Kidney (tissue), 14 donors: ENCODE results near the gene GALNT9. TPM values are rescaled to one million over a fixed set of nuclear protein-coding genes. Genes with fewer than 3 reads are reported as not detected.

Experiments
- DNase-seq, 5 donors: peaks; one replicate each; pipeline ENCODE4 v3.0.0-alpha.2; 2013 to 2020
- FAIRE-seq: peaks from 2 replicates; lab custom pipeline; 2012; peaks lifted over from hg19 to GRCh38; lab: Jason Lieb, UNC
- H3K27ac ChIP-seq, 2 donors: one replicate each; pipeline ENCODE4 v1.7.0; 2013; ENCODE audit warnings: low read depth in 2 of 2, low read length in 2 of 2, inconsistent platforms in 1 of 2
- H3K27me3 ChIP-seq: one replicate; pipeline ENCODE4 v1.7.1; 2013; ENCODE audit warnings: low read length, inconsistent platforms; ENCODE audit not compliant: control insufficient read depth, insufficient read depth
- H3K36me3 ChIP-seq, 3 donors: one replicate each; pipeline versions ENCODE4 v1.7.0 to v1.7.1; 2013; ENCODE audit warnings: low read length in 3 of 3, control low read depth in 1 of 3, inconsistent platforms in 1 of 3; ENCODE audit not compliant: insufficient read depth in 3 of 3, control insufficient read depth in 2 of 3
- H3K4me1 ChIP-seq, 3 donors: one replicate each; pipeline versions ENCODE4 v1.7.0 to v1.7.1; 2013; ENCODE audit warnings: low read length in 3 of 3, inconsistent platforms in 1 of 3, low read depth in 1 of 3; ENCODE audit not compliant: control insufficient read depth in 2 of 3, insufficient read depth in 2 of 3
- H3K4me3 ChIP-seq, 3 donors: one replicate each; pipeline versions ENCODE4 v1.7.0 to v1.8.1; 2013; ENCODE audit warnings: low read length in 3 of 3, control low read depth in 1 of 3, inconsistent platforms in 1 of 3
- H3K9ac ChIP-seq, 3 donors: one replicate each; pipeline versions ENCODE4 v1.7.0 to v1.7.1; 2013; ENCODE audit warnings: low read length in 3 of 3, control low read depth in 1 of 3, inconsistent platforms in 1 of 3
- H3K9me3 ChIP-seq, 3 donors: one replicate each; pipeline versions ENCODE4 v1.7.0 to v1.7.1; 2013; ENCODE audit warnings: low read length in 3 of 3, control low read depth in 1 of 3, inconsistent platforms in 1 of 3; ENCODE audit not compliant: control insufficient read depth in 2 of 3, insufficient read depth in 1 of 3
- intact Hi-C: fragments of 100-400 bp; cut with DNase I; formaldehyde crosslinking; loops from one replicate; pipeline ENCODE4 v1.11.1; 2022
- polyA plus RNA-seq: library from polyadenylated mRNA; stranded (reverse); fragments of 350-450 nt; fragmentation: Illumina TruSeq; extraction: RNeasy Lipid Tissue Mini Kit (QIAGEN cat#74804); gene quantifications from one replicate; pipeline ENCODE4 v1.2.3, GENCODE V29; 2014; ENCODE audit warnings: low read depth, low replicate concordance; ENCODE audit not compliant: insufficient read depth
- total RNA-seq: library from RNA; stranded (reverse); fragmentation: NEBNext Ultra II Directional; extraction: Animal tissue kit (Norgen Biotek cat#: 25700); gene quantifications from one replicate; pipeline ENCODE4 v1.2.1, GENCODE V29; 2021
- TF ChIP-seq, protein P1 (sequence below): IDR thresholded peaks from 3 replicates; pipeline ENCODE4 v1.5.1; 2012; ENCODE audit warnings: mild to moderate bottlenecking, moderate library complexity, borderline replicate concordance; ENCODE audit not compliant: insufficient read depth; ENCODE audit errors: extremely low read depth
- donor health status: control.
- donor health status: control.
- donor health status: control.
- donor health status: control.
- donor health status: control.
- donor health status: DM: yes; HTN: yes; CAD: no.
- donor health status: Normal renal cell carcinoma (clear cell type).

GALNT9 gene
- total and polyA plus RNA-seq, 2 donors from 2014 or later: 4.8 to 20.7 TPM

DNA sequence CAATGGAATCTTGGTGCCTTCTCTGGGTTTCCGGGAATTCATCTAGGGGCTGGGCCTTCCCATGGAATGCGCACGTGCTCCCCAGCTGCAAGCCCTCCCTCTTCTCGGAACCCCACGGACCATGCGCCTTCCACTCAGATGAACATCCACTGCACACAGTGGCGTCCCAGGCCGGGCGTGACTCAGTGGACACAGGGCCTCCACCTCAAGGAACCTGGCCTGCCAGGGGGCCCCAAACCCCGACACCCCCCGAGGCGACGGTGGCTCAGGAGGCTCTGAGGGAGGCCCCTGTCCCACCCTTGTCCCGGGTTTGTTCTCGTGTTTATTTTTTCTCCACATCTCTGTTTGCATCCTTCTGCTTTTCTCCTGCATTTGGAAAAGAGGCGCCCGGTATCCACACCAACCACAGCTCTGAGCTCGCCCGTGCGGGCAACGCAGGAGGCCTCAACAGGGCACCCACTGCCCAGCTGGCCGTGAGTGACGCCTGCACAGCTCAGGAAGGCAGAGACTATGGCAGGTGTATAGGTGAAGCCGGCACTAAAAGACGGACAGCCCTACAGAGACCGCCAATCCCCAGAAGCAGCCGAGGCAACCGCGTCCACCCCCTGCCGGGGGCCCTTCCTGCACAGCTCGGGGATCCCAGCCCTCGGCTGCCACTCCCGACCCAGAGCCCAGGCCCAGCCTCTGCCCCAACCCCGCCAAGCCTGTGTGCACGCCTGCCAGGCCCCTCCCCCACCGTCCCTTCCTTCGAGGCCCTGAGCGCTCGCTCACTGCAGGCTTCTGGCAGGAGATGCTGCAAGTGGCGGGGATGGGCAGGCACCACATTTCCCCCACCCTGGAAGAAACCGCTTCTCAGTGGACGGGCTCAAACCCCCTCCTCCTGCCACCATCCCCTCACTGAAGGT lies 23.8 kb upstream of the GALNT9 start:
- Histone ChIP-seq H3K27me3 (no peaks in the 10 kb centered on the region), H3K4me1 (no peaks in the 10 kb centered on the region), H3K9ac (no peak overlapping the region), H3K27ac (no peak overlapping the region), H3K36me3 (no peaks in the 10 kb centered on the region), H3K9me3 (peaks cover 0 to 4% (median 0%) of the 10 kb centered on the region in 3 donors), H3K4me3 (no peak overlapping the region)
- intact Hi-C loops: no loop called here
- FAIRE-seq: no peak
- TF ChIP-seq, protein P1, sequence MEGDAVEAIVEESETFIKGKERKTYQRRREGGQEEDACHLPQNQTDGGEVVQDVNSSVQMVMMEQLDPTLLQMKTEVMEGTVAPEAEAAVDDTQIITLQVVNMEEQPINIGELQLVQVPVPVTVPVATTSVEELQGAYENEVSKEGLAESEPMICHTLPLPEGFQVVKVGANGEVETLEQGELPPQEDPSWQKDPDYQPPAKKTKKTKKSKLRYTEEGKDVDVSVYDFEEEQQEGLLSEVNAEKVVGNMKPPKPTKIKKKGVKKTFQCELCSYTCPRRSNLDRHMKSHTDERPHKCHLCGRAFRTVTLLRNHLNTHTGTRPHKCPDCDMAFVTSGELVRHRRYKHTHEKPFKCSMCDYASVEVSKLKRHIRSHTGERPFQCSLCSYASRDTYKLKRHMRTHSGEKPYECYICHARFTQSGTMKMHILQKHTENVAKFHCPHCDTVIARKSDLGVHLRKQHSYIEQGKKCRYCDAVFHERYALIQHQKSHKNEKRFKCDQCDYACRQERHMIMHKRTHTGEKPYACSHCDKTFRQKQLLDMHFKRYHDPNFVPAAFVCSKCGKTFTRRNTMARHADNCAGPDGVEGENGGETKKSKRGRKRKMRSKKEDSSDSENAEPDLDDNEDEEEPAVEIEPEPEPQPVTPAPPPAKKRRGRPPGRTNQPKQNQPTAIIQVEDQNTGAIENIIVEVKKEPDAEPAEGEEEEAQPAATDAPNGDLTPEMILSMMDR: no peak
- DNase-seq: peak in 1 of 5 donors; percentile 72

DNA sequence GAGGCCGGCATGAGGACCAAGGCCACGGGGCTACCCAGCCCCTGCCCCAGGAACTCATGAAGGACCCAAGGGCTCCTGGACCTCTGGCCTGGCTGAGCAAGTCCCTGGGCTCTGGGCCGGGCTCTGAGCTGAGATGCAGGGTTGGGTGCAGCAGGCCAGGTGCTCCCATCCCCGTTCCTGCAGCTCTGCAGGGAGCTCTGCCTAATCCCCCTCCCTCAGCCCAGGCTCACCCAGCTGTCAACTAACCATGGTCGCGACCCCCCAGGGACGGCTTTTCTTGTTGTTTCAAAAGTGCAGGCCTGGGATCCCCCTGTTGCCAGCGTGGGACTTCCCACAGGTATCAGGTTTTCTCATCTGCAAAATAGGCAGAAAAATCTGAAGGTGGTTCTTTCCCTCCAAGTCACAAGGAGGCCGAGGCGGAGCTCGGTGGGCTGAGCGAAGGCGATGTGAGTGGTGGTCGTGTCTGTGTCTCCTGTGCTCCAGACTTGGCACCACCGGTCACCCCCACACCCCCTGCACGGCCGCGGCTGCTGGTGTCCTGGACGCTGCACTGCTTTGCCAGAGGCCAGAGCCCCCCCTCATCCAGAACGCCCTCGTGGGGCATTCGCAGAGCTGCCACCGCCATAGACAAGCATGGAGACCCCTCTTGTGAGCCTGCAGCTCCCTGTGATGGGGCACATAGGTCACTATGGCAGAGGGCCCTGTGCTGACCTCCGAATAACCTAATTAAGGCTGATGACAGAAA lies 22.5 kb upstream of the GALNT9 start:
- Histone ChIP-seq H3K9ac (no peak overlapping the region), H3K27me3 (no peaks in the 10 kb centered on the region), H3K4me3 (no peak overlapping the region), H3K36me3 (no peaks in the 10 kb centered on the region), H3K9me3 (peaks cover 0 to 4% (median 0%) of the 10 kb centered on the region in 3 donors), H3K4me1 (no peaks in the 10 kb centered on the region), H3K27ac (no peak overlapping the region)
- peak in 1 of 5 donors; percentile 65 for DNase-seq
- no peak for FAIRE-seq
- intact Hi-C loops: no loop called here
- TF ChIP-seq, protein P1: no peak

DNA sequence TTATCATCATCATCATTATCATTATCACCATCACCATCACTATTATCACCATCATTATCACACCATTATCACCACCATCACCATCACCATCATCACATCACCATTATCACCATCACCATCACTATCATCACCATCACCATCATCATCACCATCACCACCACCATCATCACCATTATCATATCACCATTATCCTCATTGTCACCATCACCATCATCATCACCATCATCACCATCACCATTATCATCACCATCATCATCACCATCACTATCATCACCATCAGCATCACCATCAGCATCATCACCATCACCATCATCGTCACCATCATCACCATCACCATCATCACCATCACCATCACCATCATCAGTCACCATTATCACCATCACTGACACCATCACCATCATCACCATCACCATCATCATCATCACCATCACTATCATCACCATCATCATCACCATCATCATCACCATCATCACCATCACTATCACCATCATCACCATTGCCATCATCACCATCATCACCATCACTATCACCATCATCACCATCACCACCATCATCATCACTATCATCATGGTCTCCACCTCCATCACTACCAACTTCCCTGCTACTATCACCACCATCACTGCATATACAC lies 20.2 kb upstream of the GALNT9 start:
- intact Hi-C loops: no loop called here
- Histone ChIP-seq H3K9ac (no peak overlapping the region), H3K36me3 (no peaks in the 10 kb centered on the region), H3K4me3 (no peak overlapping the region), H3K9me3 (peaks cover 0 to 4% (median 0%) of the 10 kb centered on the region in 3 donors), H3K4me1 (no peaks in the 10 kb centered on the region), H3K27me3 (no peaks in the 10 kb centered on the region), H3K27ac (no peak overlapping the region)
- TF ChIP-seq, protein P1: no peak
- DNase-seq (no peak), FAIRE-seq (no peak)
